HUES6 (cell line): ENCODE measurements around the gene RPS6KA5.
"Not testable (repeated sequence)": the region's sequence is repeated elsewhere in the genome, so short reads cannot be mapped to it uniquely, and the experiment has no call there.

Experiments
- H3K27ac ChIP-seq: 2 replicates; pipeline ENCODE4 v1.7.0; 2013; ENCODE audit warnings: low read depth, mild to moderate bottlenecking, low read length, inconsistent platforms
- H3K27me3 ChIP-seq: 2 replicates; pipeline ENCODE4 v1.6.1; 2013; ENCODE audit warnings: low read length; ENCODE audit not compliant: control insufficient read depth, insufficient read depth
- H3K36me3 ChIP-seq: 2 replicates; pipeline ENCODE4 v1.6.1; 2013; ENCODE audit warnings: low read length; ENCODE audit not compliant: control insufficient read depth, insufficient read depth
- H3K4me1 ChIP-seq: 2 replicates; pipeline ENCODE4 v1.6.1; 2013; ENCODE audit warnings: low read length; ENCODE audit not compliant: control insufficient read depth, insufficient read depth
- H3K4me3 ChIP-seq: 2 replicates; pipeline ENCODE4 v1.5.1; 2013; ENCODE audit warnings: low read depth, low read length
- H3K9ac ChIP-seq: one replicate; pipeline ENCODE4 v1.6.1; 2013; ENCODE audit warnings: mild to moderate bottlenecking, low read length
- H3K9me3 ChIP-seq: 2 replicates; pipeline ENCODE4 v1.6.1; 2013; ENCODE audit warnings: low read depth, low read length; ENCODE audit not compliant: control insufficient read depth, insufficient read depth

Gene RPS6KA5

DNA sequence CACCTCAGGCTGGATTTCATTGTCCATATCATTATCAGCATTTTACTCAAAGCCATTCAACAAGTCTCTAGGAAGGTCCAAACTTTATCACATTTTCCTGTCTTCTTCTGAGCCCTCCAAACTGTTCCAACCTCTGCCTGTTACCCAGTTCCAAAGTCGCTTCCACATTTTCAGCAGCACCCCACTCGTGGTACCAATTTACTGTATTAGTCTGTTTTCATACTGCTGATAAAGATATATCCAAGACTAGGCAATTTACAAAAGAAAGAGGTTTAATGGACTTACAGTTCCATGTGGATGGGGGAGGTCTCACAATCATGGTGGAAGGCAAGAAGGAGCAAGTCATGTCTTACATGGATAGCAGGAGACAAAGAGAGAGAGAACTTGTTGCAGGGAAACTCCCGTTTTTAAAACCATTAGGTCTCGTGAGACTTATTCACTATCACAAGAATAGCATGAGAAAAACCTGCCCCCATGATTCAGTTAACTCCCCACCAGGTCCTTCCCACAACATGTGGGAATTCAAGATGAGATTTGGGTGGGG lies 121.1 kb downstream of the RPS6KA5 start:
- H3K27me3 ChIP-seq, H3K9ac ChIP-seq, H3K4me1 ChIP-seq, H3K4me3 ChIP-seq, H3K27ac ChIP-seq, H3K36me3 ChIP-seq: not testable (repeated sequence)
- H3K9me3 ChIP-seq = peaks cover 44% of the 10 kb centered on the region

GRCh38 chr14:90938615-90939014 lies 121.8 kb downstream of the RPS6KA5 start:
- H3K4me1 ChIP-seq = no peaks in the 10 kb centered on the region
- no peak overlapping the region for H3K9ac ChIP-seq
- H3K9me3 ChIP-seq = peaks cover 44% of the 10 kb centered on the region
- no peaks in the 10 kb centered on the region for H3K27me3 ChIP-seq
- no peak overlapping the region for H3K4me3 ChIP-seq
- H3K27ac ChIP-seq = no peak overlapping the region
- H3K36me3 ChIP-seq = no peaks in the 10 kb centered on the region

- H3K9ac ChIP-seq = no peak overlapping the region
- no peaks in the 10 kb centered on the region for H3K36me3 ChIP-seq
- no peak overlapping the region for H3K4me3 ChIP-seq
- peaks cover 44% of the 10 kb centered on the region for H3K9me3 ChIP-seq
- no peaks in the 10 kb centered on the region for H3K27me3 ChIP-seq
- H3K4me1 ChIP-seq = no peaks in the 10 kb centered on the region
- H3K27ac ChIP-seq = no peak overlapping the region
Observed at GRCh38 chr14:90936757-90937440, 123.5 kb downstream of the RPS6KA5 start.

- no peak overlapping the region for H3K9ac ChIP-seq
Observed at GRCh38 chr14:90924621-90925340, 135.7 kb downstream of the RPS6KA5 start.

GRCh38 chr14:90922141-90922540 lies 138.3 kb downstream of the RPS6KA5 start:
- H3K4me1 ChIP-seq = no peaks in the 10 kb centered on the region
- H3K27me3 ChIP-seq = no peaks in the 10 kb centered on the region
- H3K36me3 ChIP-seq = no peaks in the 10 kb centered on the region
- no peak overlapping the region for H3K27ac ChIP-seq
- H3K9me3 ChIP-seq = no peaks in the 10 kb centered on the region
- H3K9ac ChIP-seq = no peak overlapping the region
- H3K4me3 ChIP-seq = no peak overlapping the region

More at GRCh38 chr14:90924621-90925340, 135.7 kb downstream of the RPS6KA5 start:
- H3K9me3 ChIP-seq = no peaks in the 10 kb centered on the region
- H3K27ac ChIP-seq = no peak overlapping the region
- H3K4me1 ChIP-seq = no peaks in the 10 kb centered on the region
- no peak overlapping the region for H3K4me3 ChIP-seq
- H3K27me3 ChIP-seq = no peaks in the 10 kb centered on the region
- no peaks in the 10 kb centered on the region for H3K36me3 ChIP-seq

GRCh38 chr14:90911121-90911520 lies 149.3 kb downstream of the RPS6KA5 start:
- H3K27me3 ChIP-seq = no peaks in the 10 kb centered on the region
- H3K27ac ChIP-seq = no peak overlapping the region
- no peak overlapping the region for H3K4me3 ChIP-seq
- no peaks in the 10 kb centered on the region for H3K9me3 ChIP-seq
- H3K4me1 ChIP-seq = no peaks in the 10 kb centered on the region
- no peak overlapping the region for H3K9ac ChIP-seq
- no peaks in the 10 kb centered on the region for H3K36me3 ChIP-seq

DNA sequence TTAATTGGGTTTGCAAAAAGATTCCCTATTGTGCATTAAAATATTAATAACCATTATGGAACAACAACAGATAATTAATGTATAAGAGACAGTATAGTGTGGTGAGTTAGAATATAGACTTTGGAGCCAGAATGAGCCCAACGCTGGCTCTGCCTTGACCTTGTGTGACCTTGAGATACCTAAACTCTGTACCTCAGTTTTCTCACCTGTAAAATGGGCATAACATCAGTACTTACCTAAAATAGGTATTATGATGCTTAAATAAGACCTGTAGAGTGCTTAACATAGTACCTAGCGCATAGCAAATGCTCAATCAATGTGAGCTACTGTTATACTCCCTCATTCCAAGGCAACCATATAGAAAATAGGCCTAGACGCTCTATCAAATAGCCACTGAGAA lies 153.3 kb downstream of the RPS6KA5 start:
- H3K9ac ChIP-seq = no peak overlapping the region
- no peak overlapping the region for H3K4me3 ChIP-seq
- no peaks in the 10 kb centered on the region for H3K4me1 ChIP-seq
- H3K9me3 ChIP-seq = no peaks in the 10 kb centered on the region
- no peak overlapping the region for H3K27ac ChIP-seq
- no peaks in the 10 kb centered on the region for H3K36me3 ChIP-seq
- H3K27me3 ChIP-seq = no peaks in the 10 kb centered on the region

GRCh38 chr14:90905531-90905930 lies 154.9 kb downstream of the RPS6KA5 start:
- H3K9me3 ChIP-seq = no peaks in the 10 kb centered on the region

GRCh38 chr14:90903101-90903500 lies 157.3 kb downstream of the RPS6KA5 start:
- Histone ChIP-seq H3K36me3 (no peaks in the 10 kb centered on the region), H3K27me3 (no peaks in the 10 kb centered on the region)

More at GRCh38 chr14:90905531-90905930, 154.9 kb downstream of the RPS6KA5 start:
- Histone ChIP-seq H3K9ac (no peak overlapping the region), H3K27me3 (no peaks in the 10 kb centered on the region), H3K27ac (no peak overlapping the region), H3K36me3 (no peaks in the 10 kb centered on the region), H3K4me1 (no peaks in the 10 kb centered on the region), H3K4me3 (no peak overlapping the region)

GRCh38 chr14:90900476-90901083 lies 159.9 kb downstream of the RPS6KA5 start:
- Histone ChIP-seq H3K4me3 (no peak overlapping the region), H3K9me3 (no peaks in the 10 kb centered on the region), H3K9ac (no peak overlapping the region), H3K36me3 (no peaks in the 10 kb centered on the region), H3K27ac (no peak overlapping the region), H3K27me3 (no peaks in the 10 kb centered on the region), H3K4me1 (peaks cover 4% of the 10 kb centered on the region; the same call in 1 of the 2 replicates)

More at GRCh38 chr14:90903101-90903500, 157.3 kb downstream of the RPS6KA5 start:
- Histone ChIP-seq H3K4me3 (no peak overlapping the region), H3K4me1 (peaks cover 4% of the 10 kb centered on the region; the same call in 1 of the 2 replicates), H3K9ac (no peak overlapping the region), H3K9me3 (no peaks in the 10 kb centered on the region), H3K27ac (no peak overlapping the region)

GRCh38 chr14:90897022-90897421 lies 163.4 kb downstream of the RPS6KA5 start:
- Histone ChIP-seq H3K27me3 (no peaks in the 10 kb centered on the region), H3K9ac (no peak overlapping the region), H3K4me1 (peaks cover 4% of the 10 kb centered on the region; the same call in 1 of the 2 replicates), H3K27ac (no peak overlapping the region), H3K9me3 (no peaks in the 10 kb centered on the region), H3K4me3 (no peak overlapping the region), H3K36me3 (no peaks in the 10 kb centered on the region)
